Measurements from ENCODE around the gene GLI3. TPM values are rescaled to one million over a fixed set of nuclear protein-coding genes. Genes with fewer than 3 reads are reported as not detected.

The GLI3 gene
- total RNA-seq, 1 experiment from 2014 or later: 46.2 TPM

DNA sequence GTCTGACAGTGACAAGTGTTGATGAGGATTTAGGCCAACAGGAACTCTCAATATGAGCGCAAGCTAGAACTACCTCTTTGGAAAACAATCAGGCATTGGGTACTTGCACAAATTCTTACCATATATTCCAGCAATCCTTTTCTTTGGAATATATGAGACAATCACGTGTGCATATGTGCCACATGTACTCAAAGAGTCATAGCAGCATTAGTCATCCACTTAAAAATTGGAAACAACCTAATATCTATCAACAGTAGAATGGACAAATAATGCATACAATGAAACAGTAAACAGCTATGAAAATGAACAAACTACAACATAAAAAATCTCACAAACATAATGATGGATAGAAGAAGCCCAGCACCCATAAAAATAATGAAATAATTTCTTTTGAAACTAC lies 179.7 kb downstream of the GLI3 start (continued):
- TF ChIP-seq E2F5 (CRISPR knock-in tag; IDR thresholded peaks at IDR 0.05): no peak
- no peak for TF ChIP-seq TEAD1 (CRISPR knock-in tag; IDR thresholded peaks at IDR 0.05)
- TF ChIP-seq AR (CRISPR knock-in tag; IDR thresholded peaks at IDR 0.05): no peak
- TF ChIP-seq, protein P1, sequence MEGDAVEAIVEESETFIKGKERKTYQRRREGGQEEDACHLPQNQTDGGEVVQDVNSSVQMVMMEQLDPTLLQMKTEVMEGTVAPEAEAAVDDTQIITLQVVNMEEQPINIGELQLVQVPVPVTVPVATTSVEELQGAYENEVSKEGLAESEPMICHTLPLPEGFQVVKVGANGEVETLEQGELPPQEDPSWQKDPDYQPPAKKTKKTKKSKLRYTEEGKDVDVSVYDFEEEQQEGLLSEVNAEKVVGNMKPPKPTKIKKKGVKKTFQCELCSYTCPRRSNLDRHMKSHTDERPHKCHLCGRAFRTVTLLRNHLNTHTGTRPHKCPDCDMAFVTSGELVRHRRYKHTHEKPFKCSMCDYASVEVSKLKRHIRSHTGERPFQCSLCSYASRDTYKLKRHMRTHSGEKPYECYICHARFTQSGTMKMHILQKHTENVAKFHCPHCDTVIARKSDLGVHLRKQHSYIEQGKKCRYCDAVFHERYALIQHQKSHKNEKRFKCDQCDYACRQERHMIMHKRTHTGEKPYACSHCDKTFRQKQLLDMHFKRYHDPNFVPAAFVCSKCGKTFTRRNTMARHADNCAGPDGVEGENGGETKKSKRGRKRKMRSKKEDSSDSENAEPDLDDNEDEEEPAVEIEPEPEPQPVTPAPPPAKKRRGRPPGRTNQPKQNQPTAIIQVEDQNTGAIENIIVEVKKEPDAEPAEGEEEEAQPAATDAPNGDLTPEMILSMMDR (IDR thresholded peaks at IDR 0.05): no peak
- TF ChIP-seq, protein P2, sequence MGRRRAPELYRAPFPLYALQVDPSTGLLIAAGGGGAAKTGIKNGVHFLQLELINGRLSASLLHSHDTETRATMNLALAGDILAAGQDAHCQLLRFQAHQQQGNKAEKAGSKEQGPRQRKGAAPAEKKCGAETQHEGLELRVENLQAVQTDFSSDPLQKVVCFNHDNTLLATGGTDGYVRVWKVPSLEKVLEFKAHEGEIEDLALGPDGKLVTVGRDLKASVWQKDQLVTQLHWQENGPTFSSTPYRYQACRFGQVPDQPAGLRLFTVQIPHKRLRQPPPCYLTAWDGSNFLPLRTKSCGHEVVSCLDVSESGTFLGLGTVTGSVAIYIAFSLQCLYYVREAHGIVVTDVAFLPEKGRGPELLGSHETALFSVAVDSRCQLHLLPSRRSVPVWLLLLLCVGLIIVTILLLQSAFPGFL (CRISPR knock-in tag; IDR thresholded peaks at IDR 0.05; ENCODE audit: borderline replicate concordance): no peak
- TF ChIP-seq ETV6 (CRISPR knock-in tag; IDR thresholded peaks at IDR 0.05): no peak
- TF ChIP-seq NR2C2 (CRISPR knock-in tag; IDR thresholded peaks at IDR 0.05): no peak
- no peak for TF ChIP-seq IRF1 (CRISPR knock-in tag; IDR thresholded peaks at IDR 0.05)

- Mint-ChIP-seq H3K9me3 (peaks cover 11% of the 10 kb centered on the region), H3K36me3 (peaks cover 9% of the 10 kb centered on the region), H3K4me3 (no peak overlapping the region), H3K4me1 (peaks cover 4% of the 10 kb centered on the region; the same call in 1 of the 2 replicates), H3K27ac (no peak overlapping the region), H3K27me3 (ENCODE audit: low read depth) (no peaks in the 10 kb centered on the region)
- CTCF ChIA-PET: no interaction called here
- DNase-seq (ENCODE audit: low spot score): no peak
- no peak for TF ChIP-seq ARID4B (CRISPR knock-in tag; IDR thresholded peaks at IDR 0.05; ENCODE audit: borderline replicate concordance)
- no peak for TF ChIP-seq ZNF263 (CRISPR knock-in tag; IDR thresholded peaks at IDR 0.05; ENCODE audit: low read depth)
- TF ChIP-seq GABPB1 (CRISPR knock-in tag; IDR thresholded peaks at IDR 0.05): no peak
- no peak for TF ChIP-seq KAT7 (CRISPR knock-in tag; IDR thresholded peaks at IDR 0.05; ENCODE audit: borderline replicate concordance)
- TF ChIP-seq, protein P1 (IDR thresholded peaks at IDR 0.05): no peak
- POLR2A ChIA-PET: no interaction called here
- no peak for ATAC-seq
Observed at GRCh38 chr7:42055171-42055570, 181.8 kb downstream of the GLI3 start.

Data from WTC11 (cell line).